ENCODE results near the gene MAPK14.

GRCh38 chr6:36154286-36154685, 126.7 kb downstream of the MAPK14 start:
- TF ChIP-seq EHF (CRISPR knock-in tag; IDR thresholded peaks at IDR 0.05) (no peak), CTCF (IDR thresholded peaks at IDR 0.05) (no peak)
